Dermis blood vessel endothelial cell (primary cell): Measurements from ENCODE around the gene FARP2. TPM values are rescaled to one million over a fixed set of nuclear protein-coding genes. Genes with fewer than 3 reads are reported as not detected.

ENCODE experiments used
- DNase-seq: peaks from one replicate; pipeline ENCODE4 v3.0.0; 2010
- total RNA-seq: library from RNA; depleted of rRNA; stranded (reverse); fragments of >200 nt; gene quantifications from 2 replicates; pipeline ENCODE4 v1.2.3, GENCODE V29; 2014

The FARP2 gene
- total RNA-seq, 1 donor from 2014 or later, result 38.3 TPM

DNA sequence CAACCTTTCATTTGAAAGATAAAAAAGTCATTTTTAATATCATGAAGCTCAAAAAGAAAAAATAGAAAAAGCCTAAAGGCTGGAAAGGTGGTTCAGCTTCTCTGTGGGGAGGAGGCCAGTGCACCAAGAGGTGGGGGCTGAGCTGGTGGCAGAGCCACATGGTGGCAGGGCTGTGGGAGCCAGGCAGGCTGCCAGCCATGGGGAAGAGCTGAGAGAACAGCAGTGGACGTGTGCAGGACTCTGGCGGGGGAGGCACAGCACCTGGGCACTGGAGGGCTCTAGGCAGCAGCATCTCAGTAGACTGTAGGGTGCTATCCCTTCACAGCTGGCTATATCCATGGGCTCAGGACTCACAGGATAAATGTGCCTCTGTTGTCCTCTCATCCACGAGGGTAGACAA, 104.5 kb downstream of the FARP2 start:
- no peak for DNase-seq

DNA sequence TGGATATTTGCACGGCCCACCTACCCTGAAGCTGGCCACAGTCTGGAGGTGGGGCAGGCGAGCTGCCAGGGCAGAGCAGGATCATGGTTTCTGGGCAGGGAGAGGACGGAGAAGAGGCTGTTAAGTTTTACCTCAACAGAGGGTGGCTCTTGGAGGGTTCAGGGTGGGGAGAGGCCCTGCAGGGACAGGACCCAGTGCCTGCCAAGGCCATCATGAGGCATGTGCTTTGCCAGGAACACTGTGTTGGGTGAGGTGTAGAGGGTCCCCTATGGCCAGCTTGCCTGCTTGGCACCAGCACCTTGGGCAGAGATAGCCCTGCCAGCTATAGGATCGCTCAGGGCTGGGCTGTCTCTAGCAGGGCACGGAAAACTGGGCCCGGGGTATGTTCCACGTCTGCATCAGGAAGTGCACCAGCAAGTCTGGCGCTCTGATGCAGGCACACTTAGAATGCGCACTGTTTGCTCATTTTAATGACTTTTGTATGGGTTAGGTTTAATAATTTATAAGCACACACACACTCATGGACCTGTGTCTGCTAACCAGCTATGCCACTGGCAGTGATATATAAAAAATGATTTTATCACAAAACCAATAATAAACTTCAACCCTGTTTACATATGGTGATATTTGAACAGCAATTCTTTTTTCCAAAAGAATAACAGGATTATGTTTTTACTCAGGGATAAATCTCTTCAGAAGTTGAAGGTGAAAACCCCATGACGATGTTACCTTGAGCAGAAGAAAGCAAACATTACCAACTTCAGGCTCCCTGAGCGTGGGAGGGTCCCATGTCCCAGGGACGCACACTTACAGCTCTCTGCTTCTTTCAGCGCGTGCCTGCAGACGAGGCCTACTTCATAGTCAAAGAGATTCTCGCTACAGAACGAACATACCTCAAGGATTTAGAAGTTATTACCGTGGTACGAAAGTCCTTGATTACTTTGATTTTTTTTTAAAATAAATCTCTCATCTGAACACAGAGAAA, 105.9 kb downstream of the FARP2 start:
- no peak for DNase-seq

DNA sequence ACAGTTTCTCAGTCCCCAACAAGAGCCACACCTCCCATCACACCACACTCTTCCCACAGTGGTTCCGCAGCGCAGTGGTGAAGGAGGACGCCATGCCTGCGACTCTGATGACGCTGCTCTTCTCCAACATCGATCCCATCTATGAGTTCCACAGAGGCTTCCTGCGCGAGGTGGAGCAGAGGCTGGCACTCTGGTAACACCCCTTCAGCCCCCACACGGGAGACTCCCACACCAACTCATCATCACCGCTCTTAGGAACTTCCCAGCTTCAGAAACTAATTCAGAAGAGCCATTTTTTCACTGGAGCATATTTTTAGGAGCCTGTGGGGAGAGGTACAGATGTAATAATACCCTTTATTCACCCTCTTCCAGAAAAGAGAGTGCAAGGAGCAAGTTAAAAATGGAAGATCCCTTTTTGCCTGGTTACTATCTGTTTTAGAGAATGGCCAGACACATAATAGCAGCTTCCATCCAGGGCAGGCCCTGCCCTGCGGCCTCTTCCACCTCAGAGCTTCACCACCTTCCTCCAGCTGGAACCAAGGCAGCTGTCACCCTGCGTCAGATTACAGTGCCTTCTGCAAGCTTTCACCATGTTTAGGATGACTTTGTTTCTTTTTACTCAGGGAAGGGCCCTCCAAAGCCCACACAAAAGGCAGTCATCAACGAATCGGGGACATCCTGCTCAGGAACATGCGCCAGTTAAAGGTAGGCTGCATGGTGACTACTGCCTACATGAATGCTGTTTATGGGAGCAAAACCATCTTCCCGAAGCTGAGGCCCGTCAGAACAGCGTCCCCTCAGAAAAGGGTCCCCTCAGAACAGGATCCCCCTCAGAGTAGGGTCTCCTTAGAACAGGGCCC, 107.4 kb downstream of the FARP2 start:
- DNase-seq, result no peak

DNA sequence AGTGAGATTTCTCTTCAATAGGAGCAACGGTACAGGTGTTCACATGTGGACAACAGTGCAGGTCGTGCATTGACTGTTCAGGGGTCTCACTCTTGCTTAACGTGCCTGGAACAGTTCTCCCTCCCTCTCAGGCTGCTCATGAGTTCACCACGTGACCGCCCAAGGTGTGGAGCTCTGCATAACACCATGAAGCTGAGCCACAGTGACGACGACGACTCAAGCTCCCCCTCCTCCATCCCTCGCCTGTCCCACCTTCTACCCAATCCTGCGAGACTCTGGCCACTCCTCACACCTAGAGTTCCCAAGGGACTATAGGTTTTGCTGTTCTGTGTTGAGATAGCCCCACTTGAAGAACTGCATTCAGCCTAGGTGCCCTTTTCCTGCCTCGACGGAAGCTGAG, 109.5 kb downstream of the FARP2 start:
- DNase-seq, result no peak

DNA sequence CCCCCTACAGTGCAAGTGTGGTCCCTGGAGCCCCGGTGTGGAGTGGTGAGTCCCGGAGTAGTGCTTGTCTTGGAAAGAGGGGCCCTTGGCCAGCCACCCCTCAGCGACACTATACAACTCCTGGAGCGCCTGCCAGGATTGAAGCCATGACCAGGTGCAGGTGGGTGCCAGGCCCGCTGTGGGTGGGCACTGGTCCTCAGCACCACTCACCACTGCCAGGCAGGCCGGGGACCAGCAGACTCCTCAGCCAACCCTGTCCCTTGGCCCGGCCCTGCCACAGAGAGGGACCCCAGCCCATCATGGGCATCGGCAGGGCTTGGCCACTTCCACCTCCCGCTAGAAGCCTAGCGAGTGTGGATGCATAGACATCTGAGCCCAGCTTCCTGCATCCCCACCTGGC, 110.1 kb downstream of the FARP2 start:
- no peak for DNase-seq

DNA sequence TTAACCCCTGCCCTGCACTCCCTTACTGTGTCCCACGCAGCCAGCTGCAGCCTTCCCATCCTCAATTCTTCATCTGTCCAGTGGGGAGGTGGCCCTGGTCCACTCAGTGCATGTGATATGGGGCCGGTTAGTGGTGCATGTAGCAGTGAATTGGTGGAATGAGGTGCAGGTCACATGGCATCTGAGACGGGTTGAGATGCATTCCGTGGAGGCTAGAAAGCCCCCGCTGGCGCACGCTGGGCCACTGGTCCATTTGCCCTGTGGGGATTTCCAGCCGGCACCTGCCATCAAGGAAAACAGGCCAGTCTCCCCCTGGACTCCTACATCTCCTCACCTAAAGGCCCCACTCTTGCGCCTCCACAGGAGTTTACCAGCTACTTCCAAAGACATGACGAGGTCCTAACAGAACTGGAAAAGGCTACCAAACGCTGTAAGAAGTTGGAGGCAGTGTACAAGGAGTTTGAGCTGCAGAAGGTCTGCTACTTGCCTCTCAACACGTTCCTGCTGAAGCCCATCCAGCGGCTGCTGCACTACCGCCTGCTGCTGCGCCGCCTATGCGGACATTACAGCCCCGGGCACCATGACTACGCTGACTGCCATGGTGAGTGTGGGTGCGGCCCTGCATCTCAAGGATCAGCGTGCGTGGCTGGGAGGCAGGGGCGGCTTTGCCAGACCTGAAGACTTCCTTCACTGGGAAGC, 111.8 kb downstream of the FARP2 start:
- no peak for DNase-seq

DNA sequence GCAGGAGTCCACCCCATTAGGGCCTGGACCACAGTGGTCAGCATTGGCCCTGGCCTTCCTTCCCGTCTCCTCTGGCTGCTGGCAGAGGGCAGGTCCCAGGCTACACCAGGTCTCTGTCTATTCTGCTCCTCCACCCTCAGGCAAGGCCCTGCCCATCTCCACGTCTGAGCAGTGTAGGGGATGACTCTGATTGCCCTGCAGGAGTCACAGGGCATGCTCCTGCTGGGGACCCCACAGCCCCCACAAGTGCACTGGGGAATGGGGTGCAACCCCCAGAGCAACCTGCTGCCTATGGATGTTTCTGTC, 112.3 kb downstream of the FARP2 start:
- DNase-seq, result no peak

DNA sequence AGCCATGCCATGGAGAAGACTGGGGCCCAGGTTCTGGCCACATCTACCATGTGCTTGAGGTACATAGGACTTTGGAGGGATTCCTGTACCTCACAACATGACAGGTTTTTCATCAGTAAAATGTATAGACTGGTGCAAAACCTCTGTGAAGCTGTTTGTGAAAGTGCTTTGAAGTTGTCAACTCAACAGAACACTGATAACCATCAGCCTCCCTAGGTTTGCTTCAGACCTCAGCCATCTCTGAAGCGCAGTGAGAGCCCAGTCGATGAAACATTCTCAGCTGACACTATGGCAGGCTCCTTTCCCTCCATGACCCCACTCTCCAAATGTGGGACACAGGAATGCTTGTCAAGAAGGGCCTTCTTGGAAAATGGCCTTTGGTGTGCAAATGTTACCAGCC, 113.7 kb downstream of the FARP2 start:
- DNase-seq, result no peak

DNA sequence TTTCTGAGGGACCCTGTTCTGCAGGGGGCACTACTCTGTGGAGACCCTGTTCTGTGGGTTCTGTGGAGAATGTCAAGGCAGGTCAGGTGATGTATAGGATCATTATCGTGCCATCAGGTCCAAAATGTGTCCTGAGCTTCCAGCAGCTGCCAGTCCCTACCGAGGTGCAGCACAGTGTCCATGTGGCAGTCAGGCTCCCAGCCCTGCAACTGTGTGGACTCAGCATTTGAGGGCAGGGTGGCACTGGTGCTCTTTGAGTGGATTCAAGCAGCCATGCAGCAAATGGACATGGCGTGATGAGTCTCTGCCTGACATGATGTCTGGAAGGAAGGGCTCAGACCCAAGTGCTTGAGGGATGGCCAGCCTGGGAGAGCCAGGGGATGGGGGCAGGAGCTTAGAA, 117.3 kb downstream of the FARP2 start:
- no peak for DNase-seq

DNA sequence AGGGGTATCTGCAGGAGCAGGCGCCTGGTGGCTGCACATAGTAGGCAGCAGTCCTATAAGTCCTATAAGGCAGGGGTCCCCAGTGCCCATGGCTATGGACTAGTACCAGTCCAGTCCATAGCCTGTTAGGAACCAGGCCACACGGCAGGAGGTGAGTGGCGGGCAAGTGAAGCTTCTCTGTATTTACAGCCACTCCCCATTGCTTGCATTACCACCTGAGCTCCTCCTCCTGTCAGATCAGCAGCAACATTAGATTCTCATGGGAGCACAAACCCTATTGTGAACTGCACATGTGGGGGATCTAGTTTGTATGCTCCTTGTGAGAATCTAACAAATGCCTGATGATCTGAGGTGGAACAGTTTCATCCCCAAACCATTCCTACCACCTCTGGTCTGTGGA, 119.2 kb downstream of the FARP2 start:
- DNase-seq, result no peak

DNA sequence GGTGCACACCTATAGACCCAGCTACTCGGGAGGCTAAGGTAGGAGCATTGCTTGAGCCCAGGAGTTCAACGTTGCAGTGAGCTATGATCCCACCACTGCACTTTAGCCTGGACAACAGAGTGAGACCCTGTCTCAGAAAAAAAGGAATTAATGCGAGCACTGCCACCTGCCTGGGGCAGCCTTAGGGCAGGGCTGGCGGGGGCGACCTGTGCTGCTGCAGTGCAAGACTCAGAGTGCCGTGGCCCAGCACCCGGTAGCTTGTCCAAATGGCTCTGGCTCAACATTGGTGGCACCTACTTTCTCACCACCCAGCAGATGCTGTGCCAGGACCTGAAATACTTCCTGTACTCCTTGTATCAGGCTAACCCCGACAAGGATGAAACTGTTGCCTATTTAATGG, 122.1 kb downstream of the FARP2 start:
- no peak for DNase-seq

DNA sequence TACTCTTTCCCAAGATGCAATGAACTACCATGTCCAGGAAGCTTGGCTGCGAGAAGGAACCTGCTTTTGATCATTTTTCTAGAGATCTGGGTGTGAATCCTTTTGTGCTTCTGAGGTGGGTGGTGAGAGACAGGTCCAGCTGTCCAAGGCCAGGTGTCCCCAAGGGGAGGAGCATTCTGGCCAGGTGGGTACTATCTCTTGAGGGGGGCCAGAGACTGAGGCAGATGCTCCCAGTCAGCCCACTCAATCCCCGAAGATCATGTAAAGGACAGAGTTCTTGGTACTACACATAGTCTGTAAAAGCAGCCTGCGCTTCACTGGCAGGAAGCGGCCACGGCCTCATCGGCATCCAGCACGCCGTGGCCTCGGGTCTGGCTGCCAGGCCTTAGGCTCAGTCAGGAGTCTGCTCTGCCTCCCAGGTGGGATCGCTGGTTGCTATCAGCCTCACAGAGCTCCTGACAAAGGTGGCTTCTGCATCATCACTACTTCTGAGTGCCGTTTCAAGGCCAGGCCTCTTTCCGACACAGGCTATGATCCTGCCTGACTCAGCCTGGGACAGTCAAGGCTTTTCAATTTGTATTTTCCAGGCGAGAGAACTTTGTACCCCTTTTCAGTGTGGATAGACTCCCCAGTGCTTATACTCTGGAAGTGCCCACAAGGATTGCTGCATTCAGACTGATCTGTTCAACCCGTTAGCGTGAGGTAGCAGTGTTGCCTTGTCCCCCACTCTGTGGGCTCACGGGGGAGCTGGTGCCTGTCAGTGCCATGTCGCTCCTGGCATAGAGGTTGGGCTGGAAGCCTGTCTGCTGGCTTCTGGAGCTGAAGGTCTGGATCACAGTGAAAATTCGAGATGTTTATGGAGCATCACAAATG, 123.2 kb downstream of the FARP2 start:
- DNase-seq, result no peak

DNA sequence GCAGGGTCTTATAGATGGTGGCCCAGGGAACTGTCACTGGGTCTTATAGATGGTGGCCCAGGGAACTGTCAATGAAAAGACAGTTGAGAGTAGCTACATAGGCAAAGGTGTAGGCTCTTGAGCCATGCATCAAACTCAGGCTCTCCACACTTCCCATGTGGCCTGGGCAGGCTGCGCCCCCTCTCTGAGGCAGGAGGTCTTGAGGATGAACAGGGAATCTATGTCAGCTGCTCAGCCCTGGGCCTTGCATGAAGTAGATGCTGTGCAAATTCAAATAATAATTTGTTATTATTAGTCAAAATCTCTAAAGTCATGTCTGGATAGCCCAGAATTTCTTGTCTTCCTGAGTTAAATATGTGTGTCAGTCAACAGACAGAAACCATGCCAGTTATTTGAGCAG, 125.6 kb downstream of the FARP2 start:
- no peak for DNase-seq

DNA sequence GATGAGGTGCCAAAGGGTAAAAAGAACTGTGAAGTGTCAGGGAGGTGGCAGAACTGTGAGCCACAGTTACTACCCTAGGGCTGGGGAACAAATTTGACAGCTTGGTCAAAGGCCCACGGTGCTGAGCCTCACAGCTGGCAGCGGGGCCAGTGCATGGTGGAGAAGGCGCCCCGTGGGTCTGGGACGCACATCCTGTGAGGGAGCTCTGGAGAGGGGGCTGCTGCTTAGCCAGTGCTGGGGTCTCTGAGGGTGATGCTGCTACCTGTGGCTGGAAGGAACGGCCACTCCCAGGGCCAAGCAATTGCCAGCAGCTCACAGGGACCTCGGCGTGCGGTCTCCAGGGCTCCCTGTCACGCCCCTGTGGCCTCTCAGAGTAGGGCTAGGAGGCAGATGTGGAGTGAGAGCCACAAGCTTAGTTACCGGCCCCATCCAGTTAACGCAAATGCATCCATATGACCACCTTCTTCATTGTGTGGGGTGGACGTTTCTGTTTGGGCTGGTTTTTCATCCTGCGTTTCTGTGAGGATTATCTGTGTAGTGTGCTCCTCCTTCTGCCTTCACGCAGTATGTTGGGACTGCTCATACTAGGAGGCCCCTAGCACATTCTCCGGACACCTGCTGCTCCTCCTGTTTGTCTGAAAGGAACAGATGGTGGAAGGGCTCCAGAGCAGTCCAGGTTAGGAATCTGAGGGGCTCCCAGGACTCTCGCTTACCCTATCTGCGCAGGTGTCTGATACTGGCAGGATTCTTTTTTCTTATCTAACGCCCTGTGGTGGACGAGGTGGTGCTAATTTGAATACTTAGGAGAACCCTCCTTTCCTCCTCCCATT, 126.3 kb downstream of the FARP2 start:
- DNase-seq, result no peak

DNA sequence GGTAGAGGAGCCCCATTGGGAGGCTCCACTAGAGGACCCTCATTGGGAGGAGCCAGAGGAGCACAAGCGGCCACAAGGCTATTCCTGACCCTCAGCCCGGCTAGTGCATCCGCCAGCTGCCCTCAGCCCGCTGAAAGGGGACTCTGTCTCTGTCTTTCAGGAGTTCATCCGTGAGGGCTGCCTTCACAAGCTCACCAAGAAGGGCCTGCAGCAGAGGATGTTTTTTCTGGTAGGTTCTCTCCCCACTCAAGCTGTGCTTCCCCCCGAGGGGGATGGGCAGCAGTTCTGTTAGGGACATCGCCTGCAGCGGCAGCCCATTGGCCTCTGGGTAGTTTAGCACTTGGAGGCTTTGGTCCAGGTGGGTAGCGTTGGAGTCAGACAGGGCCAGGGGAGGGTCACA, 127.2 kb downstream of the FARP2 start:
- no peak for DNase-seq

DNA sequence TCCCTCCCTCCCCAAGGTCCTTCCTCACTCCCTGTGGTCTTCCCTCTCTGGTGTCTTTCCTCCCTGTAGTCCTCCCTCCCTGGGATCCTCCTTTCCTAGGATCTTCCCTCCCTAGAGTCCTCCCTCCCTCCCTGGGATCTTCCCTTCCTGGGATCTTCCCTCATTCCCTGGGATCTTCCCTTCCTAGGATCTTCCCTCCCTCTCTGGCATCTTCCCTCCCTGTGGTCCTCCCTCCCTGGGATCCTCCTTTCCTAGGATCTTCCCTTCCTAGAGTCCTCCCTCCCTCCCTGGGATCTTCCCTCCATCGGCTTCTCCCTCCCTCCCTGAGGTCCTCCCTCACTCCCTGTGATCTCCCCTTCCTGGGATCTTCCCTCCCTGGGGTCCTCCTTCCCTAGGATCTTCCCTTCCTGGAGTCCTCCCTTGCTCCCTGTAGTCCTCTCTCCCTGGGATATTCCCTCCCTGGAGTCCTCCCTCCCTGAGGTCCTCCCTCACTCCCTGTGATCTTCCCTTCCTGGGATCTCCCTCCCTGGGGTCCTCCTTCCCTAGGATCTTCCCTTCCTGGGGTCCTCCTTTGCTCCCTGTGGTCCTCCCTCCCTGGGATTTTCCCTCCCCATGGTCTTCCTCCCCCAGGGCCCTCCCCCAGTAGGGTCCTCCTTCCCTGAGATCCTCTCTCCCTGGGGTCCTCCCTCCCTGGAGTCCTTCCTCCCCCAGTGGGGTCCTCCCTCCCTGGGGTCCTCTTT, 129.3 kb downstream of the FARP2 start:
- no peak for DNase-seq

DNA sequence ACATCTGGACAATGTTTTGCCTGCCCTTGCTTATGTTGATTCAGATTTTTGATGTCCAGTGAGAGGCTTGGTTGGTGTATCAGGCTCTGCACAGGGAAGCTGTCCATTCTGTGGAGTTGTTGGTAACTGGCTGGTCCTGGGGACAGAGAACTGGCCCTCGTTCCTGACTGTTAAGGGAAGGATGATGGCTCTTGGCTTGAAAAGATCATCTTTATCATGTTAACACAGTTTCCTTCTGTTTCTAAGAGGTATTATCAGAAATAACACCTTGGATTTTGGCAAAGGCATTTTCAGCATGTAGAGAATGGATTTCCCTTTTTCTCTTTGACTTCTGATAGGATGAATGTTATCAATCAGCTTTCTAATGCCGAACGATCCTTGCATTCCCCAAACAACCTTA, 133.0 kb downstream of the FARP2 start:
- DNase-seq, result no peak

DNA sequence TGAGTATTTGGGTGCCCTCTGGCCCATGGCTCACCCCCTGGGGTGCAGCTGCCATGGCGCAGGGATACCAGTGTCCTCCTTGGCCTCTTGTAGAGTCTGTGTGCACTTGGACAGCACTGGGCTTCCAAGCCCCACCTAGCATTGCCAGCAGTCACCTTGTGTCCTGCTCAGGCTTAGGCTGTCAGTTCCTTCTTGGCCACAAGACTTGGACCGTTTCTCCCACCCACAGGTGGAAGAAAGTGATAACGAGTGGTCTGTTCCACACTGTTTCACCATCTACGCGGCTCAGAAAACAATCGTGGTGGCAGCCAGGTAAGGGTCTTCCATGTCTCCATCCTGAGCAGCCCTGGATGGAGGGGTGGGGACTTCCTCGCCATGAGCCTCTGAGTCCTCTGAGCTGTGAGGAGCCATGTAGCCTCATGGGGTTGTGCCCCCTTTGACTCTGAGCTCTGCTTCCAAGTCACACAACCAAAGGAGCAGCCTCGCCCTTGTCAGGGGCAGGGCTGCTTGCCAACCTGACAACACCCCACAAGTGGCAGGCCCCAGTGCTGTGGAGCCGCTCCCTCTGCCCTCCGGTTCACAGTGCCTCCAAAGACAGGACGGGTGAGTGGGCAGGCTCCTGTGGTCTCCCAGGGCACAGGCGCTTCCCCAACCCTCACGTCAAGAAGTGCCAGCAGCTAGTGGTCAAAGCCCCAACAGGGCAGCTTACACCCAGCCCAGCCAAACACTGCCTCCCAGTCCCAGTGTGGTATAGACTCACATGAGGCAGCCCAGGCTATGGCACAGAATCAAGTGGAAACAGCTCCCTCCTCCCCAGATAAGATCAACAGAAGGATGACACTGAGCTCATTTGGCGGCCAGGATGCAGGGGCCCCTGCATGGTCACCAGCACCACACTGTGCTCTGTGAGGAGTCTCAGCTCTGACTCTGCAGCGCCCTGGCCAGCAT, 133.9 kb downstream of the FARP2 start:
- no peak for DNase-seq

DNA sequence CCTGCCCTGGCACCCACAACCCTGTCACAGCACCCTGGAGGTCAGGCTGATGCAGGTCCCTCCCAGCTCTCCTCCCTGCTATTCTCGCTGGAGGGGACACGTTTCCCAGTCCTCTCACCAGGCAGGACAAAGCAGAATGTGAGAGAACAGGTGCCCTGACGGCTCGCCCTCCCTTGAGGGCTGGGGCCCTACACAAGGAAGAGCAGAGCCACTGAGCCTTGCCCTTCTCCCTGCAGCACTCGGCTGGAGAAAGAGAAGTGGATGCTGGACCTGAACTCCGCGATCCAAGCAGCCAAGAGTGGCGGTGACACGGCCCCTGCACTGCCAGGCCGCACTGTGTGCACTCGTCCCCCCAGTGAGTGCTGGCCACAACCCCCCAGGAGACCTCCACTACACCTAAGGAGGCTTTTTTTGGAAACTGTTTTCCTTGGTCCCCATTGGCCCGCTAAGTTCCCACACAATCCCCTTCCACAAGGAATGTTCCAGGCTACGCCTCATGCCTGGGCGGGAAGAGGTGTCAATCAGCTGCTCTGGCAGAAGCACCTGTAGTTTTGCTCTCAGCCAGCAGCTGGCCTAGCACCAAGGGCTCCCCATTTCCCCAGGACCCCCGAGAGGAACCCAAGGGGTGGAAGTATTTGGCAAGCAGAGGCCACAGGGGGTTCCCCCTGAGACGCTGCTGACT, 134.9 kb downstream of the FARP2 start:
- DNase-seq, result no peak
